Endothelial cell of umbilical vein (primary cell): ENCODE data around the gene CELA3B. TPM values are rescaled to one million over a fixed set of nuclear protein-coding genes. Genes with fewer than 3 reads are reported as not detected.

ENCODE experiments used
- BruUV-seq: library from RNA; stranded (reverse); fragments of 400-500 nt; replicated peaks from 2 replicates; lab custom pipeline; 2021; lab: Mats Ljungman, UMichigan
- CTCF ChIA-PET: fragments of 300-600, 350-600 bp; sonication (Branson Sonifier 250); formaldehyde crosslinking; loops from one replicate; lab custom pipeline; 2021; ENCODE audit warnings: antibody characterized with exemption, inconsistent platforms; lab: Charles Lee
- POLR2A ChIA-PET: fragments of 300-600, 350-600 bp; sonication (Branson Sonifier 250); formaldehyde crosslinking; loops from one replicate; lab custom pipeline; 2021; ENCODE audit warnings: antibody characterized with exemption, inconsistent platforms; lab: Charles Lee
- DNase-seq: peaks from one replicate; pipeline ENCODE4 v3.0.0-alpha.2; 2011; ENCODE audit warnings: low read depth, low spot score
- FAIRE-seq: peaks from 2 replicates; lab custom pipeline; 2011; peaks lifted over from hg19 to GRCh38; lab: Jason Lieb, UNC
- H2AFZ ChIP-seq: 2 replicates; pipeline ENCODE4 v1.6.0; 2012; ENCODE audit warnings: low read depth, low read length, control low read depth, inconsistent platforms
- H3K27ac ChIP-seq: 2 replicates; pipeline ENCODE4 v1.5.1; 2011; ENCODE audit warnings: low read depth, mild to moderate bottlenecking, control low read depth, low read length, moderate library complexity; ENCODE audit not compliant: insufficient read depth
- H3K27me3 ChIP-seq, 2 experiments: 2 replicates each; pipeline versions ENCODE4 v1.6.0 to v1.6.1; 2011; ENCODE audit warnings: low read length in 2 of 2, mixed read lengths in 1 of 2; ENCODE audit not compliant: control insufficient read depth in 2 of 2, insufficient read depth in 2 of 2
- H3K36me3 ChIP-seq, 2 experiments: 2 replicates in 1 of 2; 3 replicates in 1 of 2; pipeline ENCODE4 v1.5.1; 2011; ENCODE audit warnings: low read length in 2 of 2, mild to moderate bottlenecking in 1 of 2, moderate library complexity in 1 of 2; ENCODE audit not compliant: control insufficient read depth in 2 of 2, insufficient read depth in 2 of 2; ENCODE audit errors: extremely low read depth in 1 of 2
- H3K4me1 ChIP-seq: 3 replicates; pipeline ENCODE4 v1.5.1; 2011; ENCODE audit warnings: mild to moderate bottlenecking, low read length; ENCODE audit not compliant: control insufficient read depth, insufficient read depth; ENCODE audit errors: extremely low read depth
- H3K4me2 ChIP-seq: 2 replicates; pipeline ENCODE4 v1.6.1; 2011; ENCODE audit warnings: low read length, control low read depth, mixed read lengths; ENCODE audit not compliant: insufficient read depth
- H3K4me3 ChIP-seq, 3 experiments: fragments of 200-600 bp in 1 of 3; sonication (generic), shearing (Covaris generic) in 1 of 3; replicated peaks in 1 of 3; 2 replicates each; pipeline ENCODE4 v1.5.1; 2011 to 2016; ENCODE audit warnings: control low read depth in 3 of 3, low read length in 3 of 3, mild to moderate bottlenecking in 2 of 3, inconsistent platforms in 1 of 3, low read depth in 1 of 3, moderate library complexity in 1 of 3; ENCODE audit not compliant: insufficient read depth in 1 of 3
- H3K79me2 ChIP-seq: 2 replicates; pipeline ENCODE4 v1.6.0; 2012; ENCODE audit warnings: low read length, inconsistent platforms; ENCODE audit not compliant: control insufficient read depth, insufficient read depth
- H3K9ac ChIP-seq: replicated peaks from 2 replicates; pipeline ENCODE3; 2011; ENCODE audit warnings: low read length, control low read depth; ENCODE audit not compliant: insufficient read depth; ENCODE audit errors: extremely low read depth
- H3K9me1 ChIP-seq: replicated peaks from 3 replicates; pipeline ENCODE4 v1.6.0; 2011; ENCODE audit warnings: mild to moderate bottlenecking, low read length; ENCODE audit not compliant: control insufficient read depth, insufficient read depth; ENCODE audit errors: extremely low read depth
- H3K9me3 ChIP-seq: replicated peaks from 2 replicates; pipeline ENCODE4 v1.5.1; 2012; ENCODE audit warnings: low read length, inconsistent platforms; ENCODE audit not compliant: control insufficient read depth, insufficient read depth
- H4K20me1 ChIP-seq: replicated peaks from 2 replicates; pipeline ENCODE3; 2011; ENCODE audit warnings: mild to moderate bottlenecking, low read length; ENCODE audit not compliant: control insufficient read depth, insufficient read depth; ENCODE audit errors: extremely low read depth
- CTCF ChIP-seq, 2 donors: IDR thresholded peaks; 1 replicate in 1 of 2; 2 replicates in 1 of 2; pipeline ENCODE4 v1.5.1; 2011; ENCODE audit warnings: low read length in 2 of 2, mild to moderate bottlenecking in 2 of 2, moderate library complexity in 2 of 2, control low read depth in 1 of 2, inconsistent platforms in 1 of 2, low read depth in 1 of 2; ENCODE audit not compliant: insufficient read depth in 1 of 2; ENCODE audit errors: extremely low read depth in 1 of 2
- EZH2 ChIP-seq: IDR thresholded peaks from 2 replicates; pipeline ENCODE4 v1.6.1; 2012; ENCODE audit warnings: borderline replicate concordance, low read depth, mild to moderate bottlenecking, moderate library complexity, low read length, inconsistent platforms; ENCODE audit not compliant: severe bottlenecking
- FOS ChIP-seq: IDR thresholded peaks from 2 replicates; pipeline ENCODE4 v1.6.1; 2011; ENCODE audit warnings: mild to moderate bottlenecking, low read length, moderate library complexity, borderline replicate concordance; ENCODE audit not compliant: insufficient read depth
- GATA2 ChIP-seq: IDR thresholded peaks from 2 replicates; pipeline ENCODE4 v1.7.0; 2011; ENCODE audit warnings: low read depth, mild to moderate bottlenecking, moderate library complexity, mixed read lengths, low read length; ENCODE audit not compliant: insufficient read length, insufficient read depth
- JUN ChIP-seq: IDR thresholded peaks from 2 replicates; pipeline ENCODE4 v1.6.1; 2011; ENCODE audit warnings: borderline replicate concordance, low read depth; ENCODE audit not compliant: insufficient read length, insufficient read depth
- MAX ChIP-seq: IDR thresholded peaks from 2 replicates; pipeline ENCODE4 v1.6.1; 2011; ENCODE audit not compliant: insufficient read depth, insufficient read length
- MYC ChIP-seq: IDR thresholded peaks from one replicate; pipeline ENCODE4 v1.6.1; 2011; ENCODE audit warnings: mild to moderate bottlenecking, low read depth, low read length
- POLR2A ChIP-seq: IDR thresholded peaks from 2 replicates; pipeline ENCODE4 v1.6.1; 2012; ENCODE audit warnings: low read depth, mild to moderate bottlenecking, control low read depth, low read length
- POLR2AphosphoS5 ChIP-seq: IDR thresholded peaks from 2 replicates; pipeline ENCODE4 v1.6.1; 2012; ENCODE audit warnings: low read depth, mild to moderate bottlenecking, control low read depth, low read length, moderate library complexity; ENCODE audit not compliant: insufficient read depth
- dilution Hi-C: fragments of 300-500 bp; cut with MboI; formaldehyde crosslinking; loops from one replicate; pipeline ENCODE4 v1.15.0; 2019; ENCODE audit warnings: low sequenced_read_pairs; ENCODE audit not compliant: extremely low pct_ligation_motif_present
- intact Hi-C: fragments of 100-400 bp; cut with micrococcal nuclease; formaldehyde crosslinking; loops from one replicate; pipeline ENCODE4 v1.10.0; 2022
- polyA plus RNA-seq, 4 experiments: library from polyadenylated mRNA; depleted of rRNA in 3 of 4; stranded (reverse) in 3 of 4; unstranded in 1 of 4; fragments of >200 nt; gene quantifications; 2 replicates each; pipeline versions ENCODE4 v1.2.1 to v1.2.3, GENCODE V29; 2011 to 2012; ENCODE audit warnings: missing spikeins in 1 of 4
- total RNA-seq: library from RNA; stranded (reverse); gene quantifications from 2 replicates; pipeline ENCODE4 v1.2.3, GENCODE V29; 2021

CELA3B gene
- total and polyA plus RNA-seq, 2 donors (not counting 3 experiments of a cell fraction or from before 2014, with no cell fraction given) = 0.32 TPM; not detected in 1

- peak; percentile 88 for DNase-seq
- Histone ChIP-seq H4K20me1 (no peaks in the 10 kb centered on the region), H3K9ac (peak overlapping the region; percentile 95), H3K4me1 (peaks cover 12% of the 10 kb centered on the region), H3K27me3 (no peaks in the 10 kb centered on the region), H3K9me3 (no peaks in the 10 kb centered on the region), H3K4me2 (peak overlapping the region; percentile 68), H3K4me3 (peak overlapping the region; percentile 50 to 99 (median 77)), H3K9me1 (no peaks in the 10 kb centered on the region), H3K36me3 (no peaks in the 10 kb centered on the region), H3K27ac (peak overlapping the region; percentile 90), H3K79me2 (no peaks in the 10 kb centered on the region), H2AFZ (peak overlapping the region; percentile 84)
- TSS peak; percentile 89 for BruUV-seq
- dilution Hi-C loops (no loop called here), intact Hi-C loops (loop anchor here (1.0 to 10.0 kb wide), 6 partner anchors 27 to 391 kb away; partner anchors contain the start of genes CDC42 and USP48)
- ChIA-PET POLR2A (interaction anchor here (0.6 to 1.4 kb wide), 7 partner anchors 21 to 403 kb away, joined by 3 to 7 read pairs (median 3); partner anchors contain the start of gene CDC42), CTCF (interaction anchor here (0.6 to 3.9 kb wide), 6 partner anchors 14 to 86 kb away, joined by 3 to 26 read pairs (median 4); partner anchors contain the start of gene CDC42)
- TF ChIP-seq GATA2 (peak; percentile 76), EZH2 (no peak), CTCF (IDR thresholded peaks at IDR 0.05; ENCODE audit: extremely low read depth in 1 of 2, insufficient read depth in 1 of 2, low read depth in 1 of 2, low read length in 2 of 2) (no peak), POLR2AphosphoS5 (peak; percentile 82), MYC (no peak), POLR2A (peak; percentile 86), JUN (peak; percentile 18), FOS (peak; percentile 71), MAX (no peak)
- peak; percentile 94 for FAIRE-seq
Observed at GRCh38 chr1:22025368-22026155, 48.7 kb downstream of the CELA3B start.
